ENCODE data around the gene SEZ6L. TPM values are rescaled to one million over a fixed set of nuclear protein-coding genes. Genes with fewer than 3 reads are reported as not detected.

SEZ6L gene
- total and polyA plus RNA-seq, 12 donors: 0.17 to 16.3 (median 3.9) TPM; not detected in 1

DNA sequence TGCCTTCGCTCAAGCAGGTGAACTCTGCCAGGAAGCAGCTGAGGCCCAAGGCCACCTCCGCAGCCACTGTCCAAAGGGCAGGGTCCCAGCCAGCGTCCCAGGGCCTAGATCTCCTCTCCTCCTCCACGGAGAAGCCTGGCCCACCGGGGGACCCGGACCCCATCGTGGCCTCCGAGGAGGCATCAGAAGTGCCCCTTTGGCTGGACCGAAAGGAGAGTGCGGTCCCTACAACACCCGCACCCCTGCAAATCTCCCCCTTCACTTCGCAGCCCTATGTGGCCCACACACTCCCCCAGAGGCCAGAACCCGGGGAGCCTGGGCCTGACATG, 123.4 kb downstream of the SEZ6L start:
- intact Hi-C loops (cut with DNase I): no loop called here
- H3K27ac ChIP-seq: no peak overlapping the region
- H3K36me3 ChIP-seq (replicated peaks in 1 of 2): no peaks in the 10 kb centered on the region
- TF ChIP-seq POLR2A (IDR thresholded peaks at IDR 0.05): no peak
- TF ChIP-seq, protein P1, sequence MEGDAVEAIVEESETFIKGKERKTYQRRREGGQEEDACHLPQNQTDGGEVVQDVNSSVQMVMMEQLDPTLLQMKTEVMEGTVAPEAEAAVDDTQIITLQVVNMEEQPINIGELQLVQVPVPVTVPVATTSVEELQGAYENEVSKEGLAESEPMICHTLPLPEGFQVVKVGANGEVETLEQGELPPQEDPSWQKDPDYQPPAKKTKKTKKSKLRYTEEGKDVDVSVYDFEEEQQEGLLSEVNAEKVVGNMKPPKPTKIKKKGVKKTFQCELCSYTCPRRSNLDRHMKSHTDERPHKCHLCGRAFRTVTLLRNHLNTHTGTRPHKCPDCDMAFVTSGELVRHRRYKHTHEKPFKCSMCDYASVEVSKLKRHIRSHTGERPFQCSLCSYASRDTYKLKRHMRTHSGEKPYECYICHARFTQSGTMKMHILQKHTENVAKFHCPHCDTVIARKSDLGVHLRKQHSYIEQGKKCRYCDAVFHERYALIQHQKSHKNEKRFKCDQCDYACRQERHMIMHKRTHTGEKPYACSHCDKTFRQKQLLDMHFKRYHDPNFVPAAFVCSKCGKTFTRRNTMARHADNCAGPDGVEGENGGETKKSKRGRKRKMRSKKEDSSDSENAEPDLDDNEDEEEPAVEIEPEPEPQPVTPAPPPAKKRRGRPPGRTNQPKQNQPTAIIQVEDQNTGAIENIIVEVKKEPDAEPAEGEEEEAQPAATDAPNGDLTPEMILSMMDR (IDR thresholded peaks at IDR 0.05): no peak
- no peaks in the 10 kb centered on the region for H3K4me1 ChIP-seq (replicated peaks in 1 of 2)
- no peak for DNase-seq
- no peaks in the 10 kb centered on the region for H3K9me3 ChIP-seq (replicated peaks in 1 of 3)
- no peaks in the 10 kb centered on the region for H3K27me3 ChIP-seq
- 80 to 94% (median 85%) methylated on average over 2 to 13 of the region's 13 CpGs for WGBS, 4 donors
- no peak overlapping the region for H3K4me3 ChIP-seq

- no peak overlapping the region for H3K27ac ChIP-seq
- H3K4me3 ChIP-seq: no peak overlapping the region
- intact Hi-C loops (cut with DNase I): no loop called here
- no peak for DNase-seq
- whole genome bisulfite sequencing, 4 donors: 80 to 87% (median 86%) methylated on average over 3 of the region's 3 CpGs
- H3K9me3 ChIP-seq (replicated peaks in 1 of 3): no peaks in the 10 kb centered on the region
- H3K36me3 ChIP-seq (replicated peaks in 1 of 2): no peaks in the 10 kb centered on the region
- no peaks in the 10 kb centered on the region for H3K27me3 ChIP-seq
- TF ChIP-seq, protein P1 (IDR thresholded peaks at IDR 0.05): no peak
- TF ChIP-seq POLR2A (IDR thresholded peaks at IDR 0.05): no peak
- no peaks in the 10 kb centered on the region for H3K4me1 ChIP-seq (replicated peaks in 1 of 2)
Observed at GRCh38 chr22:26295563-26296126, 126.4 kb downstream of the SEZ6L start.

GRCh38 chr22:26298605-26299310, 129.5 kb downstream of the SEZ6L start:
- no peak overlapping the region for H3K4me3 ChIP-seq
- no peaks in the 10 kb centered on the region for H3K36me3 ChIP-seq (replicated peaks in 1 of 2)
- H3K27me3 ChIP-seq: peaks cover 3% of the 10 kb centered on the region
- H3K4me1 ChIP-seq (replicated peaks in 1 of 2): no peaks in the 10 kb centered on the region
- TF ChIP-seq, protein P1 (IDR thresholded peaks at IDR 0.05): no peak
- TF ChIP-seq POLR2A (IDR thresholded peaks at IDR 0.05): no peak
- 79 to 83% (median 80%) methylated on average over 8 to 9 of the region's 9 CpGs for WGBS, 4 donors
- no peaks in the 10 kb centered on the region for H3K9me3 ChIP-seq (replicated peaks in 1 of 3)
- no peak for DNase-seq
- H3K27ac ChIP-seq: no peak overlapping the region
- intact Hi-C loops (cut with DNase I): no loop called here

- Histone ChIP-seq H3K9me3 (replicated peaks in 1 of 3) (no peaks in the 10 kb centered on the region), H3K4me3 (no peak overlapping the region), H3K4me1 (replicated peaks in 1 of 2) (no peaks in the 10 kb centered on the region), H3K36me3 (replicated peaks in 1 of 2) (no peaks in the 10 kb centered on the region), H3K27ac (no peak overlapping the region), H3K27me3 (peaks cover 3% of the 10 kb centered on the region)
- no peak for DNase-seq
- TF ChIP-seq, protein P1 (IDR thresholded peaks at IDR 0.05): no peak
- TF ChIP-seq POLR2A (IDR thresholded peaks at IDR 0.05): no peak
- 42 to 58% (median 46%) methylated on average over 4 of the region's 4 CpGs for WGBS, 4 donors
- intact Hi-C loops (cut with DNase I): no loop called here
Observed at GRCh38 chr22:26302726-26303125, 133.5 kb downstream of the SEZ6L start.

Data from adrenal gland (tissue), 12 donors.